Endothelial cell of umbilical vein (primary cell): Measurements from ENCODE around the gene KLF13. TPM values are rescaled to one million over a fixed set of nuclear protein-coding genes. Genes with fewer than 3 reads are reported as not detected.

Experiments
- BruUV-seq: library from RNA; stranded (reverse); fragments of 400-500 nt; replicated peaks from 2 replicates; lab custom pipeline; 2021; lab: Mats Ljungman, UMichigan
- CTCF ChIA-PET: fragments of 300-600, 350-600 bp; sonication (Branson Sonifier 250); formaldehyde crosslinking; loops from one replicate; lab custom pipeline; 2021; ENCODE audit warnings: antibody characterized with exemption, inconsistent platforms; lab: Charles Lee
- POLR2A ChIA-PET: fragments of 300-600, 350-600 bp; sonication (Branson Sonifier 250); formaldehyde crosslinking; loops from one replicate; lab custom pipeline; 2021; ENCODE audit warnings: antibody characterized with exemption, inconsistent platforms; lab: Charles Lee
- DNase-seq: peaks from one replicate; pipeline ENCODE4 v3.0.0-alpha.2; 2011; ENCODE audit warnings: low read depth, low spot score
- FAIRE-seq: peaks from 2 replicates; lab custom pipeline; 2011; peaks lifted over from hg19 to GRCh38; lab: Jason Lieb, UNC
- H2AFZ ChIP-seq: 2 replicates; pipeline ENCODE4 v1.6.0; 2012; ENCODE audit warnings: low read depth, low read length, control low read depth, inconsistent platforms
- H3K27ac ChIP-seq: 2 replicates; pipeline ENCODE4 v1.5.1; 2011; ENCODE audit warnings: low read depth, mild to moderate bottlenecking, control low read depth, low read length, moderate library complexity; ENCODE audit not compliant: insufficient read depth
- H3K27me3 ChIP-seq, 2 experiments: 2 replicates each; pipeline versions ENCODE4 v1.6.0 to v1.6.1; 2011; ENCODE audit warnings: low read length in 2 of 2, mixed read lengths in 1 of 2; ENCODE audit not compliant: control insufficient read depth in 2 of 2, insufficient read depth in 2 of 2
- H3K36me3 ChIP-seq, 2 experiments: 2 replicates in 1 of 2; 3 replicates in 1 of 2; pipeline ENCODE4 v1.5.1; 2011; ENCODE audit warnings: low read length in 2 of 2, mild to moderate bottlenecking in 1 of 2, moderate library complexity in 1 of 2; ENCODE audit not compliant: control insufficient read depth in 2 of 2, insufficient read depth in 2 of 2; ENCODE audit errors: extremely low read depth in 1 of 2
- H3K4me1 ChIP-seq: 3 replicates; pipeline ENCODE4 v1.5.1; 2011; ENCODE audit warnings: mild to moderate bottlenecking, low read length; ENCODE audit not compliant: control insufficient read depth, insufficient read depth; ENCODE audit errors: extremely low read depth
- H3K4me2 ChIP-seq: 2 replicates; pipeline ENCODE4 v1.6.1; 2011; ENCODE audit warnings: low read length, control low read depth, mixed read lengths; ENCODE audit not compliant: insufficient read depth
- H3K4me3 ChIP-seq, 3 experiments: fragments of 200-600 bp in 1 of 3; sonication (generic), shearing (Covaris generic) in 1 of 3; replicated peaks in 1 of 3; 2 replicates each; pipeline ENCODE4 v1.5.1; 2011 to 2016; ENCODE audit warnings: control low read depth in 3 of 3, low read length in 3 of 3, mild to moderate bottlenecking in 2 of 3, inconsistent platforms in 1 of 3, low read depth in 1 of 3, moderate library complexity in 1 of 3; ENCODE audit not compliant: insufficient read depth in 1 of 3
- H3K79me2 ChIP-seq: 2 replicates; pipeline ENCODE4 v1.6.0; 2012; ENCODE audit warnings: low read length, inconsistent platforms; ENCODE audit not compliant: control insufficient read depth, insufficient read depth
- H3K9ac ChIP-seq: replicated peaks from 2 replicates; pipeline ENCODE3; 2011; ENCODE audit warnings: low read length, control low read depth; ENCODE audit not compliant: insufficient read depth; ENCODE audit errors: extremely low read depth
- H3K9me1 ChIP-seq: replicated peaks from 3 replicates; pipeline ENCODE4 v1.6.0; 2011; ENCODE audit warnings: mild to moderate bottlenecking, low read length; ENCODE audit not compliant: control insufficient read depth, insufficient read depth; ENCODE audit errors: extremely low read depth
- H3K9me3 ChIP-seq: replicated peaks from 2 replicates; pipeline ENCODE4 v1.5.1; 2012; ENCODE audit warnings: low read length, inconsistent platforms; ENCODE audit not compliant: control insufficient read depth, insufficient read depth
- H4K20me1 ChIP-seq: replicated peaks from 2 replicates; pipeline ENCODE3; 2011; ENCODE audit warnings: mild to moderate bottlenecking, low read length; ENCODE audit not compliant: control insufficient read depth, insufficient read depth; ENCODE audit errors: extremely low read depth
- CTCF ChIP-seq, 2 donors: IDR thresholded peaks; 1 replicate in 1 of 2; 2 replicates in 1 of 2; pipeline ENCODE4 v1.5.1; 2011; ENCODE audit warnings: low read length in 2 of 2, mild to moderate bottlenecking in 2 of 2, moderate library complexity in 2 of 2, control low read depth in 1 of 2, inconsistent platforms in 1 of 2, low read depth in 1 of 2; ENCODE audit not compliant: insufficient read depth in 1 of 2; ENCODE audit errors: extremely low read depth in 1 of 2
- FOS ChIP-seq: IDR thresholded peaks from 2 replicates; pipeline ENCODE4 v1.6.1; 2011; ENCODE audit warnings: mild to moderate bottlenecking, low read length, moderate library complexity, borderline replicate concordance; ENCODE audit not compliant: insufficient read depth
- GATA2 ChIP-seq: IDR thresholded peaks from 2 replicates; pipeline ENCODE4 v1.7.0; 2011; ENCODE audit warnings: low read depth, mild to moderate bottlenecking, moderate library complexity, mixed read lengths, low read length; ENCODE audit not compliant: insufficient read length, insufficient read depth
- MAX ChIP-seq: IDR thresholded peaks from 2 replicates; pipeline ENCODE4 v1.6.1; 2011; ENCODE audit not compliant: insufficient read depth, insufficient read length
- POLR2A ChIP-seq: IDR thresholded peaks from 2 replicates; pipeline ENCODE4 v1.6.1; 2012; ENCODE audit warnings: low read depth, mild to moderate bottlenecking, control low read depth, low read length
- POLR2AphosphoS5 ChIP-seq: IDR thresholded peaks from 2 replicates; pipeline ENCODE4 v1.6.1; 2012; ENCODE audit warnings: low read depth, mild to moderate bottlenecking, control low read depth, low read length, moderate library complexity; ENCODE audit not compliant: insufficient read depth
- dilution Hi-C: fragments of 300-500 bp; cut with MboI; formaldehyde crosslinking; loops from one replicate; pipeline ENCODE4 v1.15.0; 2019; ENCODE audit warnings: low sequenced_read_pairs; ENCODE audit not compliant: extremely low pct_ligation_motif_present
- intact Hi-C: fragments of 100-400 bp; cut with micrococcal nuclease; formaldehyde crosslinking; loops from one replicate; pipeline ENCODE4 v1.10.0; 2022
- polyA plus RNA-seq, 4 experiments: library from polyadenylated mRNA; depleted of rRNA in 3 of 4; stranded (reverse) in 3 of 4; unstranded in 1 of 4; fragments of >200 nt; gene quantifications; 2 replicates each; pipeline versions ENCODE4 v1.2.1 to v1.2.3, GENCODE V29; 2011 to 2012; ENCODE audit warnings: missing spikeins in 1 of 4
- total RNA-seq: library from RNA; stranded (reverse); gene quantifications from 2 replicates; pipeline ENCODE4 v1.2.3, GENCODE V29; 2021

Gene KLF13
- total and polyA plus RNA-seq, 2 donors (not counting 3 experiments of a cell fraction or from before 2014, with no cell fraction given): 10.1 to 31.9 TPM

GRCh38 chr15:31285772-31286261 is 40.8 kb upstream of the KLF13 start:
- no peak overlapping the region for H2AFZ ChIP-seq
- dilution Hi-C loops (no loop called here), intact Hi-C loops (no loop called here)
- DNase-seq (no peak), FAIRE-seq (no peak)
- H3K36me3 ChIP-seq: no peaks in the 10 kb centered on the region
- TF ChIP-seq POLR2A (no peak), GATA2 (no peak), MAX (no peak), POLR2AphosphoS5 (no peak), CTCF (IDR thresholded peaks at IDR 0.05; ENCODE audit: extremely low read depth in 1 of 2, insufficient read depth in 1 of 2, low read depth in 1 of 2, low read length in 2 of 2) (no peak), FOS (no peak)
- H3K4me1 ChIP-seq: no peaks in the 10 kb centered on the region
- no peaks in the 10 kb centered on the region for H3K9me3 ChIP-seq
- H3K9ac ChIP-seq: no peak overlapping the region
- ChIA-PET POLR2A (no interaction called here), CTCF (no interaction called here)
- no peak overlapping the region for H3K27ac ChIP-seq
- H3K79me2 ChIP-seq: no peaks in the 10 kb centered on the region
- H3K27me3 ChIP-seq: peaks cover 0 to 6% of the 10 kb centered on the region in 2 experiments
- H3K9me1 ChIP-seq: no peaks in the 10 kb centered on the region
- no peak overlapping the region for H3K4me2 ChIP-seq
- no TSS peak for BruUV-seq
- no peaks in the 10 kb centered on the region for H4K20me1 ChIP-seq
- H3K4me3 ChIP-seq: no peak overlapping the region
